ENCODE measurements around the gene CDH18.

DNA sequence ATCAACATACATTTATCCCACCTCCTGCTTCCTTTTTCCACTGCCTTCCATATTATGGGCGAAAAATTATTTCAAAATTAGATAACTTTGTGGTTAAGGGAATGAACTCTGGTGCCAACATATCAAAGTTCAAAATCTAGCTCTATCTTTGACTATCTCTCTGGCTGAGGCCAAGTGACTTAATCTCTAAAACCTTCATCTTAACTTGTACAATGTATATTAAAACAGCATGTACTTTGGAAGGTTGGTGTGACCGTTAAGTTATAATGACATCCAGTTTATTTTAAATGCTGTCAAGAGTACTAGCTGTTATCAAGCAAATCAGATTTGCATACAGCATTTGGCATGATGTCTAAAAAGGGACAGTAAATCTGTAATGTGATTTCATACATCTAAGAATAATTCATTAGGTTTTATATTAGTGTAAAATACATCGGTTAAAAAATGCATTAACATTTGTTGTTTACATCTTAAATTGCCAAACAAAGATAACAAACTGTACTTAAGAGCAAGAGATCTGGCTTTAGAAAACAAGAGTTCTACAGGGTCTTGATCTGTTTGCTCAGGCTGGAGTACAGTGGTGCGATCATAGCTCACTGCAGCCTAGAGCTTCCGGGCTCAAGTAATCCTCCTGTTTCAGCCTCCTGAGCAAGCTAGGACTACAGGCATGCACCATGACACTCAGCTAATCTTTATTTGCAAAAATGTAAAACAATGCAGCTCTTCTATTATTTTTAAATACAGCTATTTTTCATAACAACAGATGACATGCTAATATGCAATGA is 102.8 kb downstream of the CDH18 start:
- TF ChIP-seq EZH2 (IDR thresholded peaks at IDR 0.05; ENCODE audit: low read length, missing control alignments), result no peak
- TF ChIP-seq, protein P1, sequence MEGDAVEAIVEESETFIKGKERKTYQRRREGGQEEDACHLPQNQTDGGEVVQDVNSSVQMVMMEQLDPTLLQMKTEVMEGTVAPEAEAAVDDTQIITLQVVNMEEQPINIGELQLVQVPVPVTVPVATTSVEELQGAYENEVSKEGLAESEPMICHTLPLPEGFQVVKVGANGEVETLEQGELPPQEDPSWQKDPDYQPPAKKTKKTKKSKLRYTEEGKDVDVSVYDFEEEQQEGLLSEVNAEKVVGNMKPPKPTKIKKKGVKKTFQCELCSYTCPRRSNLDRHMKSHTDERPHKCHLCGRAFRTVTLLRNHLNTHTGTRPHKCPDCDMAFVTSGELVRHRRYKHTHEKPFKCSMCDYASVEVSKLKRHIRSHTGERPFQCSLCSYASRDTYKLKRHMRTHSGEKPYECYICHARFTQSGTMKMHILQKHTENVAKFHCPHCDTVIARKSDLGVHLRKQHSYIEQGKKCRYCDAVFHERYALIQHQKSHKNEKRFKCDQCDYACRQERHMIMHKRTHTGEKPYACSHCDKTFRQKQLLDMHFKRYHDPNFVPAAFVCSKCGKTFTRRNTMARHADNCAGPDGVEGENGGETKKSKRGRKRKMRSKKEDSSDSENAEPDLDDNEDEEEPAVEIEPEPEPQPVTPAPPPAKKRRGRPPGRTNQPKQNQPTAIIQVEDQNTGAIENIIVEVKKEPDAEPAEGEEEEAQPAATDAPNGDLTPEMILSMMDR (conservative IDR thresholded peaks at IDR 0.05 in 1 of 2, IDR thresholded peaks at IDR 0.05 in 1 of 2; ENCODE audit: low read depth in 1 of 2, low read length in 2 of 2), result no peak

Measured in fibroblast of lung (primary cell).